D721Med (cell line): ENCODE data around the gene CISH.

ENCODE experiments used
- DNase-seq: peaks from one replicate; pipeline ENCODE4 v3.0.0; 2011; ENCODE audit warnings: low spot score; ENCODE audit not compliant: insufficient read length
- FAIRE-seq: peaks from 2 replicates; lab custom pipeline; 2011; peaks lifted over from hg19 to GRCh38; lab: Jason Lieb, UNC
- TF ChIP-seq, protein P1 (sequence below): IDR thresholded peaks from 2 replicates; pipeline ENCODE4 v1.5.1; 2012; ENCODE audit warnings: mild to moderate bottlenecking, control low read depth; ENCODE audit not compliant: insufficient read depth; ENCODE audit errors: missing control alignments

Gene CISH

DNA sequence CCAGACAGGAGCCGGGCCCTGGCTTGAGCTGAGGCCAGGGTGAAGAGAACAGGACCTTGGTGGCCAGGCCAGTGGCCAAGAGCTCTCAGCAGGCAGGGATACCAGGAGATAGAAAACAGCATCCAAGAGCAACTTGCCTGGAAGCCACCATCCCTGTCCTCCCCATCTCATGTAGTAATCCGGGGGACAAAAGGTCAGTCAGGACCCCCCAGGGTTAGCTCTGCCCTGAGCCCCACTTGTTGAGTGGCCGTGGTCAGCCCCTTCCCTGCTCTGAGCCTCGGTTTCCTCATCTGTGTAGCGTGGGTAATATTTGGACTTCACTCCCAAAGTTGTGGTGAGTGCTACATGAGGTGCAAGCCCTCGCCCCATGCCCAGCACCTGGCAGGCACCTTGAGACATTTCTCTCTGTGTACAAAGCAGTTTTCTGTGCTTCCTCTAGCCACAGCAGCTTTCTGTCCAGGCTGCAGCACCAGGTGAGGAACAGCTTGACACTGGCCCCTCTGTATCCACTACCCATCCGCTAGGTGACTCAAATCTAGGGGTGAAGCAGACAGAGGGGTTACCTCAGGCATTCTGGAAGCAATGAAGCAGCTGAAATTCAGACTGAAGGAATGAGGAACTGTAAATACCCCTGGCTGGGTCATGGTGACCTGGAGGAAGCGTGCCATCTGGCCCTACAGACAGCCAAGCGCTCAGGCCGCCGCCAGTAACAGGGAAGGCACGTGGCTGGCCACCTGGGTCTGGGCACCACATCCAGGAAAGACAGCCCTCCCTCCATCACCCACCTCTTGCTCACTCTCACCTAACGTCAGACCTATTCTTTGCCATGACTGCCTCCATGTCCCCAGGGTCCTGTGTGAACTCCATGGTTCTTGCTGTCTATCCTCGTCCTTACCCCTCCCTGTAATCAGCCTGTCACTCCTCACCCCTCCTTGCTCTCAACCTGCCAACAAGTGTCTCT, 6.7 kb downstream of the CISH start:
- DNase-seq (no peak), FAIRE-seq (no peak)
- TF ChIP-seq, protein P1, sequence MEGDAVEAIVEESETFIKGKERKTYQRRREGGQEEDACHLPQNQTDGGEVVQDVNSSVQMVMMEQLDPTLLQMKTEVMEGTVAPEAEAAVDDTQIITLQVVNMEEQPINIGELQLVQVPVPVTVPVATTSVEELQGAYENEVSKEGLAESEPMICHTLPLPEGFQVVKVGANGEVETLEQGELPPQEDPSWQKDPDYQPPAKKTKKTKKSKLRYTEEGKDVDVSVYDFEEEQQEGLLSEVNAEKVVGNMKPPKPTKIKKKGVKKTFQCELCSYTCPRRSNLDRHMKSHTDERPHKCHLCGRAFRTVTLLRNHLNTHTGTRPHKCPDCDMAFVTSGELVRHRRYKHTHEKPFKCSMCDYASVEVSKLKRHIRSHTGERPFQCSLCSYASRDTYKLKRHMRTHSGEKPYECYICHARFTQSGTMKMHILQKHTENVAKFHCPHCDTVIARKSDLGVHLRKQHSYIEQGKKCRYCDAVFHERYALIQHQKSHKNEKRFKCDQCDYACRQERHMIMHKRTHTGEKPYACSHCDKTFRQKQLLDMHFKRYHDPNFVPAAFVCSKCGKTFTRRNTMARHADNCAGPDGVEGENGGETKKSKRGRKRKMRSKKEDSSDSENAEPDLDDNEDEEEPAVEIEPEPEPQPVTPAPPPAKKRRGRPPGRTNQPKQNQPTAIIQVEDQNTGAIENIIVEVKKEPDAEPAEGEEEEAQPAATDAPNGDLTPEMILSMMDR = no peak

DNA sequence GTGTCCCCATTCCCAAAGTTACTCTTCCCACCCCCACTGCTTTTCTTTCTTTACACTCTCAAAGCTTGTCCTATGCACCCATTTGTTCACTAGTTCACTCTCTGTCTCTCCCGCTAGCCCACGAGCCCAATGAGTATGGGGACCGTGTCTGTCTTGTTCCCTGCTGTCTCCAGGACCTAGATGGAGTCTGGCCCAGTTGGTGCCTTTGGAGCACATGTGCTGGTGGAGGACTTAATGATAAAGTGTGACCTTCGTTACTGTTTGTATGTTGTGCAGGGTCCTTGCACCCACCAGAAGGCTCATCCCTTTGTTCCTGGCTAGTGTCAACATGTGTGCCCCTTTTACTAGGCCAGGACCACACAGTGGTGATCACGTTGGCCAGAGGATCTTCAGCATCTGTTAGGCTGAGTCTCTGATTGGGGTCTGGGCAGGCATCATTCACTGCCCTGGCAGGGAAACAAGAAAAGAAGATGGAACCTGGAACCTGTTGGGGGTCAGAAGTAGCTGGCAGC, 7.4 kb downstream of the CISH start:
- FAIRE-seq = no peak

DNA sequence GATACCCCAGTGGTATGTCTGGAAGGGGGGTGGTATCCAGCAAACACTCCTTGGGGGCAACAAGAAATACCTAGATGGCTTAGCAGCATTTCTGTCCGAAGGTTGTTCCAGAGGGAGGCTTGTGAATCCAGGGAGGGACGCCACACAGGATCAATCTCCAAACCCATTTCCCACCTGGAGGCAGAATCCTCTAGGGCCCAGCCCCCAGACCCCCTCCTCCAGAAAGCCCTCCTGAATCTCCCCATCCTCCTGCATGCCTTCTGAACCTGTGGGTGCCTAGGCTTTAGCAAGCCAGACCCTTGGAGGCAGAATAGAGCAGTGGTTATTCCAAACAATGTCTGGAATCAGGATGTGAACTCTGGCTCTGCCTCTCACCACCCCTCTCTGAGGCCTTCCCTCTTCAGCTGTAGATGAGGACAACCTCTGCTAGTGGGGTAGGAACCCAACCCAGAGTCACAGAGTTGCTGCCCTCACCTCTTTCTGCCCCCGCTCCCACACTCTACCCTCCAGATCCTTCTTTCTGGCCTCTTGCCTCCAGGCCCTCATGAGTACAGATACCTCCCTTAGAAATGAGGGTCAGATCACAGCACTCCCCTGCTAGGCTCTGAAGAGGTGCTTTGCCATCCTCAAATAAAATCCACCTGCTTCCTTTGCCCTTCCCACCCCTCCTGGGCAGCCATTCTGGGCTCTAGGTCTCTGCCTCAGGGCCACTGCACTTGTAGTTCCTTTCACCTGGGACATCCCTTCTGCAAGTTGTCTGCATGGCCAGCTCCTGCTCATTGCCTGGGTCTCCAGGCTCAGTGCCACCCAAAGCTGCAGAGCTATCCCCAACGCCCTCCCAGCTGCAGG, 8.1 kb downstream of the CISH start:
- TF ChIP-seq, protein P1 = no peak

More for the DNA sequence above, 7.4 kb downstream of the CISH start:
- no peak for DNase-seq
- TF ChIP-seq, protein P1 = no peak

DNA sequence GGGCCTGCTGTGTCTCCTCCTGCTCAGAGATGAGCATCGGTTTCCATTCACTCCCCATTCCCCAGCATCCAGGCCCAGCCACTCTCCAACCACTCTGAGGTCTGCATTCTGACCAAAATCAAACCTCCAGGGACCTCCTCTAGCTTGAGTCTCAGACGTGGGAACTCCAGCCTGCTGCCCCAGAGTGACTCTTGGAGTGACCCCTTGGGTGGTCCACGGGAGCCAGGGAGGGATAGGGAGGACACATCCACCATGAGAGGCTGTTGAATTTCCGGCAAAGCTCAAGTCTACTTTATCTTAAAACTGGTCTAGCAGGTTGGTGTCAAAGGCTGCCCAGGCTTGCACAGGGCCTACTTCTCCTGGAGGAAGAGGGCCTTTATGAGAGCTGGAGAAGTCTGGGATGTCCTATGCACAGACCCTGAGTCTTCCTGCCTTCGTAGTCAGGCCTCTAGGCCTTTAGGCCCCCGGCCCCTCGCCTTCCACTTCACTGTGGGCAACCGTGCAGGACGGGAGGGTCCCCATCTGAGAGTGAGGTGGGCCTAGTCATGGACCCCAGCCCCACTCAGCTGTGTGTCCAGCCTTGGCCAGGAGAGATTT, 8.9 kb downstream of the CISH start:
- no peak for DNase-seq

More for the DNA sequence above, 8.1 kb downstream of the CISH start:
- DNase-seq (no peak), FAIRE-seq (no peak)

DNA sequence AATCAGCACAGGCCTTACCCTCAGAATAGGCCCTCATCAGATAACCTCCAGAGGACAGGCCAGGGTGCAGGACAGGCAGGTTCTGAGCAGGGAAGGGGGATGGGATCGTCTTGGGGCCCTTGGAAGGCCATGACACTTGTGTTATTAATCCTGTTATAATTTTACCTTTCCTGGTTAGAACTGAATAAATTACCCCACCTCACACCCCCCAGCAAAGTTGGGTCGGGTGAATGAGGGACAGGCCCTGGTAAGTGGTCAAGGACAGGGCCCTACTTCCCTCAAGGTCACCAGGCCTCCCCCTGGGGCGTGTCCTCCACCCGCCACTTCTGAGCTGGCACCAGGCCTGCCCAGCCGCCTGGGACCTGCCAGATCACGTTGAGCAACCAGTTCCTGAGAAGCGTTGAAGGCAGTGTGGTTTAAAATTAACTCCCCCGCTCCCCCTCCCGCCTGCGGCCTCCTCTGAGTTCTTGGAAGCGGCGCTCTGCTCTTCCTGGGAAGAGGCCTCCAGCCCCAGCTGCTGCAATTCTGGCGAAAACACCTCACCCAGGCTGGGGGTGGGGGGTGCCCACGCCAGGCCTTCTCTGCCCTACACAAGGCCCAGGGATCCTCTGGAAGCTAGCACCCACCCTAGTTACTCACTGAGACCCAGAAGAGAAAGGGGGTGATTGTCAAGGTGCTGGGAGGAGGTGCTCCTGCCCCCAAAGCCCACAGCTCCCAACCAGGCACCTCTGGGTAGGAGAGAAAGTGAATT, 10.6 kb downstream of the CISH start:
- DNase-seq (no peak), FAIRE-seq (no peak)
- TF ChIP-seq, protein P1 = no peak

More for the DNA sequence above, 8.9 kb downstream of the CISH start:
- FAIRE-seq = no peak
- TF ChIP-seq, protein P1 = no peak

DNA sequence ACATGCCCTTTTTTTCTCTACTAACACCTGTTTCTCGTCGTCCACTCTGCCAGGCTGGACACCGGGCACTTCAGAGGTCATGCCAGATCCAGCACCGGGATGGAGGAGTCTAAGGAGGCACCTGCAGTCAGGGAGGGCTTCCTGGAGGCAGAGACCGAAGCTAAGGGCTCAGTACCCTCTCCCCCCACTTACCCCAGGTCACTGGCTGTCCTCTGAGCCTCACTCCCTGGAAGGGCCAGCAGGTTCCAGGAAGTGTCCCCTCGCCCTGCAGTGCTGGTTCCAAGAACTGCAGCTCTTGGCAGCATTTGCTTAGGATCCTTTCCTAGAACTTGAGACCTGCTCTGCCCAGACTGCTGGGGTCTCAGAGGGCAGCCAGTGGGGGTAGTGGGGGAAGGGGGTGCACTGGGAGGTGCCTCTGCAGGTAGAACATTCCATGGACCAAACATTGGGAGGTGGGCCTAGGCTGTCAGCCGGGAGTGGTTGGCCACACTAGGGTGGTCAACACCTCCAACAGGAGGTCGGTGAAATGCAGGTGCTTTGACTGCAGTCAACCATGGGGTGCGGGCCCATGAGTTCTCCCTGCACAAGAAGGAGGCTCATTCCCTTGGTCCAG, 11.3 kb downstream of the CISH start:
- FAIRE-seq (no peak), DNase-seq (no peak)
- TF ChIP-seq, protein P1 = no peak
